GM18508 (cell line): ENCODE data around the gene ANKRD12.
"Not testable (repeated sequence)": the region's sequence is repeated elsewhere in the genome, so short reads cannot be mapped to it uniquely, and the experiment has no call there.

Source experiments
- ATAC-seq: cut with Tn5 transposase; IDR thresholded peaks from one replicate; pipeline ENCODE4 v1.9.1; 2021; ENCODE audit warnings: moderate number of reproducible peaks; ENCODE audit not compliant: insufficient read depth, unreplicated experiment

The ANKRD12 gene

GRCh38 chr18:9221040-9221439 is 84.5 kb downstream of the ANKRD12 start:
- no peak for ATAC-seq

- ATAC-seq = no peak
These were observed 85.1 kb downstream of the ANKRD12 start for GRCh38 chr18:9221661-9222060.

GRCh38 chr18:9223356-9223755 is 86.8 kb downstream of the ANKRD12 start:
- no peak for ATAC-seq

- no peak for ATAC-seq
These were observed 89.9 kb downstream of the ANKRD12 start for GRCh38 chr18:9226463-9226862.

GRCh38 chr18:9231852-9232486 is 95.4 kb downstream of the ANKRD12 start:
- ATAC-seq = no peak

GRCh38 chr18:9232977-9233376 is 96.4 kb downstream of the ANKRD12 start:
- no peak for ATAC-seq

- ATAC-seq = no peak
These were observed 97.3 kb downstream of the ANKRD12 start for GRCh38 chr18:9233771-9234440.

- no peak for ATAC-seq
These were observed 97.9 kb downstream of the ANKRD12 start for GRCh38 chr18:9234528-9234927.

GRCh38 chr18:9237981-9238380 is 101.4 kb downstream of the ANKRD12 start:
- no peak for ATAC-seq

GRCh38 chr18:9239720-9240119 is 103.1 kb downstream of the ANKRD12 start:
- no peak for ATAC-seq

- ATAC-seq = no peak
These were observed 103.7 kb downstream of the ANKRD12 start for GRCh38 chr18:9240270-9240669.

GRCh38 chr18:9243029-9243428 is 106.4 kb downstream of the ANKRD12 start:
- ATAC-seq = no peak

- no peak for ATAC-seq
These were observed 107.8 kb downstream of the ANKRD12 start for GRCh38 chr18:9244376-9244775.

- no peak for ATAC-seq
These were observed 112.1 kb downstream of the ANKRD12 start for GRCh38 chr18:9248661-9249060.

GRCh38 chr18:9249254-9249653 is 112.7 kb downstream of the ANKRD12 start:
- ATAC-seq = no peak

- no peak for ATAC-seq
These were observed 122.6 kb downstream of the ANKRD12 start for GRCh38 chr18:9259173-9259572.

GRCh38 chr18:9260388-9261380 is 124.1 kb downstream of the ANKRD12 start:
- ATAC-seq = no peak

- ATAC-seq = no peak
These were observed 126.7 kb downstream of the ANKRD12 start for GRCh38 chr18:9263264-9263663.

GRCh38 chr18:9264797-9265196 is 128.2 kb downstream of the ANKRD12 start:
- ATAC-seq = not testable (repeated sequence)

- ATAC-seq = no peak
These were observed 136.6 kb downstream of the ANKRD12 start for GRCh38 chr18:9273221-9273620.

GRCh38 chr18:9275890-9276289 is 139.3 kb downstream of the ANKRD12 start:
- no peak for ATAC-seq
